Measurements from ENCODE around the gene SLC25A3.

- TF ChIP-seq CTCF (IDR thresholded peaks at IDR 0.05) (no peak), POLR2A (IDR thresholded peaks at IDR 0.05) (no peak)
Observed at GRCh38 chr12:98579347-98579746, 14.1 kb upstream of the SLC25A3 start.

Measured in body of pancreas (tissue), 4 donors.